ENCODE data around the gene RNF115.
"Not testable (repeated sequence)": the region's sequence is repeated elsewhere in the genome, so short reads cannot be mapped to it uniquely, and the experiment has no call there.

Gene RNF115

DNA sequence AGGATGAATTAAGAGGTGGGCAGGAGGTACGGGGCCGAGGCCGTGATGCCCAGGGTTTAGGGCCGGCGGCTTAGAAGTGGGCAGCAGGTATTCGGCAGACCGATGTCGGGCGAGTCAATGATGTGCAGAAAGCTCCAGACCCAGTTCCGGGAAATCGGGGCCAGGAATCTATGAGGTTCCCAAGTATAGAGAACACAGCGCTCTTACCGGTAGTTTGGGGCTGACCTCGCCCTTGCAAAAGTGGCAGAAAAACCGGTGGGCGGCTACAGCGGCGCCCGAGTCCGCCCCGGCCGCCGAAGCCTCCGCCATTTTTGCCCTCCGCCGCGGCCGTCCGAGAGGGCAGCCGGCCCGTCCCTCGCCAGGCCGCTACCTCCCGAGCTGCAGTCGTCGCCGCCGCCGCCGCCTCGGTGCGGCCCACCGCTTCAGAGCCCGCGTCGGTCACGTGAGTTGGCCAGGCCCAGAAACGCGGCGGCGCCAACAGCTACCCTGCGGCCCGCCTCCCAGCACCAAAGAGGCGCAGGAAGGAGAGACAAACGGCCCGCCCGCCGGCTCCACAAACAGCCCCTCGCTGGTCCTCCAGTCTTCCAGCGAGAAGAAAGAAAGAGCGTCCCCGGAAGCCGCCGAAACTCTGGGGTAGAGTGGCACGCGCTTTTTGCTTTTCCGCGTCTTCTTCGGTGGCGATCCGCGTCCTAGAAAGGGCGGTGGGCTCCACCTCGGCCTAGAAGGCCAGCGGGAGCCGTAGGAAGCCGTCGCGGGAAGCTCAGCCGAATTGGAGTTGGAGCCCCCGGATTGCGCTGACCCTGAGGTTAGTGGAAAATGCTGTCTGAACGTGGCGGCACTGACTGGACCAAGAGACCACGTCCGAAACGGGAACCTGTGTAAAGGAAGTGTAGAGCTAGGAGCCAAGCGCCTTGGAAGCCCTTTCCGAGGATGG is at the start of gene RNF115, which contains the start of gene POLR3C:
RNF115 (minus strand) TSS at position 531 of the 934 bp plus-strand sequence; CDS start at position 309, 222 bp downstream.
POLR3C (plus strand) TSS at position 636 of the 934 bp plus-strand sequence. CDS start 1,577 bp downstream, outside the sequence.
- DNase-seq = peak; percentile 92

DNA sequence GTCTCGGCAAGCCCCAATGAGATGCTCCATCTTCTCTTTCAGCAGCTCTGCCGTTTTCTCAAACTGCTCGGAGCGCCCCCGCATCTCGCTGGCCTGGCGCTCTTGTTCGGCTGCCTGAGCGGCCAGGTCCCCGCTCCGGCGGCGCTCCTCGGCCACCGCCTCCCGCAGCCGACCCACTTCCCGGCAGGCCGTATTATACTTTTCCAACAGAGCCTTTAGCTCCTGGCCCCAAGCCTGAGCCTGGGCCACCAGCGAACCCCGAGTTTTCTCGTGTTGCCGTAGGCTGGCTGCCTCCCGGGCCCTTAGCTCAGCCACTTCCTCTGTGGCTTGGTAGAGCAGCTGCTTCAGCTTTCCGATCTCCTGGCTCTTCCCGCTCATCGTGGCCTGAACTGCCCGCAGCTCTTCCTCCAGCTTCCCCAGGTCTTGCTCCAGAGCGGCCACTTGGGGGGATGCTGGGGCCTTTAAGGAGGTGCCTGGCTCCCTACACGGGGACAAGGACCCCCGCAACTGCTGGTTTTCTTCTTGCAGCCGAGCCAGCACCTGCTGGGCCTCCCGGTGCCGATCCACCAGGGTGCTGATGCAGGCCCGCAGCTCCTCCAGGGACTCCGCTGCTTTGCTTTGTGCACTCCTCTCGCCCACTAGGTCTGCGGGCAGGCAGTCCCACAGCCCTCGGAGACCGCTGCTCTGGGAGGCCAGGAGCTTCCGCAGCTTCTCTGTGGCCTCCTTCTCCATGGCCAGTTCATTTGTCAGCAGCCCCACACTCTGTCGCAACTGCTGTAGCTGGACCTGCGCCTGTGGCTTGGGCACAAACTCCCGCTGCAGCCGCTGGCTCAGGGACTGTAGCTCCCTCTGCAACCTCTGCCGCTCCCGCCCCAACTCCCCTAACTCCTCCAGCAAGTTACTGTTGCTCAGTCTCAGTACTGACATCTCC is 48.4 kb upstream of the RNF115 start:
- peak; percentile 69 for DNase-seq

- DNase-seq = no peak
Observed at GRCh38 chr1:145868232-145868631, 44.3 kb upstream of the RNF115 start.

GRCh38 chr1:145863282-145864018 is 39.6 kb upstream of the RNF115 start:
- no peak for DNase-seq

GRCh38 chr1:145859491-145860023 is 35.7 kb upstream of the RNF115 start:
- DNase-seq = peak; percentile 89

GRCh38 chr1:145858901-145859490 is 35.1 kb upstream of the RNF115 start, which contains the start of gene PIAS3:
Gene PIAS3 (minus strand): TSS chr1:145859081. CDS start chr1:145858990, 91 bp downstream.
- peak; percentile 94 for DNase-seq

- peak; percentile 14 for DNase-seq
Observed at GRCh38 chr1:145858238-145858900, 34.5 kb upstream of the RNF115 start.

GRCh38 chr1:145857170-145857569 is 33.3 kb upstream of the RNF115 start:
- DNase-seq = no peak

- DNase-seq = no peak
Observed at GRCh38 chr1:145855426-145855948, 31.6 kb upstream of the RNF115 start.

GRCh38 chr1:145849356-145850160 is 25.7 kb upstream of the RNF115 start:
- peak; percentile 68 for DNase-seq

GRCh38 chr1:145847827-145848226 is 23.9 kb upstream of the RNF115 start:
- no peak for DNase-seq

DNA sequence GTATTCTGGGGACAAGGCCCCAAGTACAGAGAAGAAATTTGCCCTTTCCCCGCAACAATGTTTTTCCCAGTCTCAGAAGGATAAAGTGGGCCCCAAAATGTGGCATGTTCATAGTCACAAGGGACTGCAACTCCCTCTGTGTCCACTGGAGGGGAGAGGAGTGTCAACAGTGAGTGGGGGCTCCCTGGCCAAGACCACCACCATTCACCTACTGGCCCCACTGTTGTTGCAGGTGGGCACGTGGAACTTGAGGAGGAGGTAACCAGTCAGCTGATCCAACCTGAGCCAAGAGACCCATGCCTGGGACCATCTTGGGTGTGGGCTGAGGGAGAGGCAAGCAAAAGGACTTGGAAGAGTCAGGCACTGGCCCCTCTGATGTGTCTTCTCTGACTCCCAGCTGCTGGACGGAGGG is 22.3 kb upstream of the RNF115 start:
- DNase-seq = peak; percentile 18

- peak; percentile 68 for DNase-seq
Observed at GRCh38 chr1:145845514-145846161, 21.7 kb upstream of the RNF115 start, which contains the start of gene NUDT17. Gene NUDT17 (plus strand): TSS chr1:145845630. CDS start chr1:145845641, 11 bp downstream.

DNA sequence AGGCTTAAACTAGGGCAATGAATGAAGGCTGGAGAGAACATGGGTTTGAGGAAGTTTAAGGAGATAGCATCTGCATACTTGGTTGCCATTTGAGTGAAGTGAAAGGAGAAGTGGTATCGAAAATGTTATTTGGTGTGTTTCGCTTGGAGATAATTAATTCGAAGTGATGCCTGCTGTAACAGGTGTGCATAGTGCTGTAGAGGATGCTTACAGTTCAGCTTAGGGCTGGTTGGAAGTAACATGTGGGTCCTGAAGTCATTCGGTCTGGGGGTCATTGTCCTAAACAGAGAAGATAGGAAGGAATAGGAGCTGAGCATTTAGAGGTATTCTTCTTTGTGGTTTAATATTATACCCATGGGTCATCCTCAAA is 21.2 kb upstream of the RNF115 start:
- no peak for DNase-seq

GRCh38 chr1:145843031-145843430 is 19.1 kb upstream of the RNF115 start:
- DNase-seq = no peak

GRCh38 chr1:145837656-145838055 is 13.8 kb upstream of the RNF115 start:
- no peak for DNase-seq

GRCh38 chr1:145830810-145831209 is 6.9 kb upstream of the RNF115 start:
- DNase-seq = not testable (repeated sequence)

DNA sequence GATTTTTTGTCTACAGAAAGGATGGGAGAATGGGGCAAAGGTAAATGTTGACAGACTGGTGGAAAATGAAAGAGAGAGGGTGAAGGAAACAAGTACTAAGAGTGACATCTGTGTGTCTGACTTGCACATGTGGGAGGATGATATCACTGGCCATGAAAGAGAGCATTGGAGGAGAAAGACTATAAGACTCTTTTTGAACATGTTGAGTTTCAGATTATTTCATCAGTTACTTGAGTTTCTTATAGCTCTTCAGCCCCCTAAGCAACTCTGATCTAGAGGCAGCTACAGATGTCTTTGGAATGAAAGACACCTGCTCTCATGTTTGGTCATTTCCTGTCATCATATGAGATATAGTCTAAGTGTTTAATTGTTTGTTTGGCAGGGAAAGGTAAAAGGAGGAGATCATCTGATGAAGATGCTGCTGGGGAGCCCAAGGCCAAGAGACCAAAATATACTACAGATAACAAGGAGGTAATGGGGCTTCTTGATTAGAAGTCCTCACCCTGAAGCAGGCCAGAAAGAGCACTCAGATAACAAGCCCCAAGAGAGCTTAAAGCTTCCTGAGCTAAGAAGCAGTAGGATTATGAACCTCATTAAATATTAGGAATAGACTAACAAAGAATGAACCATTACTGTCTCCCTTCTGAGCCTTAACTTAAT is 4.6 kb upstream of the RNF115 start:
- no peak for DNase-seq

DNA sequence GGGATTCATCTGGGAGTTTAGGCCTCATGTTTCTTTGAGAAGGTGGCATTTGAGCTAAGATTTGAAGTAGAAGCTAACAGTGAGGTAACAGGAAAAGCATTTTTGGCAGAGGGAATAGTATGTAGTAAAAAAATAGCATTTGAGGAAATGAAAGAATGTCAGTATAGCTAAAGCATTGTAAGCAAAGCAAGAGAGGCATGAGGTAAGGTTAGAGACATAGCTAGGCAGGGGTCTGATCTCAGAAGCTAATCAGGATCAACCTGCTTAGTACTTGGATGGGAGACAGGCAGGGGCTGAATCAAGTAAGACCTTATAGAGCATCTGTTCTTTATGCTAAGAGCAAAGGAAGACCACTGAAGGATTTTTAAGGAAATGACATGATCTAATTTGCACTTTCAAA is 4.1 kb upstream of the RNF115 start:
- no peak for DNase-seq

Data from HCEC 1CT (cell line).